Measurements from ENCODE around the gene SLC25A6.
"Not testable (repeated sequence)": the region's sequence is repeated elsewhere in the genome, so short reads cannot be mapped to it uniquely, and the experiment has no call there.

The SLC25A6 gene

GRCh38 chrX:1351981-1352714 lies 39.8 kb downstream of the SLC25A6 start:
- DNase-seq = no peak

- not testable (repeated sequence) for DNase-seq
These were observed 42.3 kb downstream of the SLC25A6 start for GRCh38 chrX:1349606-1350005.

GRCh38 chrX:1341545-1342184 lies 50.2 kb downstream of the SLC25A6 start:
- DNase-seq = no peak

- no peak for DNase-seq
These were observed 54.7 kb downstream of the SLC25A6 start for GRCh38 chrX:1336948-1337779.

GRCh38 chrX:1336331-1336943 lies 55.5 kb downstream of the SLC25A6 start, which contains the start of gene IL3RA:
Gene IL3RA, plus strand, starts transcription at chrX:1336785. Its CDS starts 4,981 bp downstream, at chrX:1341766.
- DNase-seq = no peak

Measured in NCI-H1417 treated with DMSO at 0.1 percent for 48 hours (cell line).